B cell (primary cell): ENCODE data around the gene USP1. TPM values are rescaled to one million over a fixed set of nuclear protein-coding genes. Genes with fewer than 3 reads are reported as not detected.

ENCODE experiments used
- ATAC-seq: fragments of 200-7000 bp; cut with Tn5 transposase; one replicate; pipeline ENCODE4 v1.10.0; 2021; ENCODE audit warnings: low read depth, mild to moderate bottlenecking, moderate number of reproducible peaks, moderate library complexity
- CTCF ChIA-PET: fragments of 350-600 bp; sonication (Branson Sonifier 250); formaldehyde crosslinking; loops from one replicate; lab custom pipeline; 2021; ENCODE audit warnings: antibody characterized with exemption, inconsistent platforms; lab: Charles Lee
- POLR2A ChIA-PET: fragments of 350-600 bp; sonication (Branson Sonifier 250); formaldehyde crosslinking; loops from one replicate; lab custom pipeline; 2021; ENCODE audit warnings: antibody characterized with exemption; lab: Charles Lee
- DNase-seq: peaks from one replicate; pipeline ENCODE4 v3.0.0; 2013
- H2AFZ ChIP-seq: 2 replicates; pipeline ENCODE4 v1.6.1; 2012; ENCODE audit warnings: mild to moderate bottlenecking, low read depth, low read length; ENCODE audit not compliant: insufficient read depth, poor library complexity, severe bottlenecking
- H3K27ac ChIP-seq, 2 donors: 1 replicate in 1 of 2; 2 replicates in 1 of 2; pipeline ENCODE4 v1.5.1; 2012 to 2013; ENCODE audit warnings: low read length in 2 of 2, mild to moderate bottlenecking in 2 of 2, moderate library complexity in 1 of 2
- H3K27me3 ChIP-seq, 4 experiments: fragments of 200-600 bp in 1 of 4; sonication (generic) in 1 of 4; replicated peaks in 1 of 4; 1 replicate in 2 of 4; 2 replicates in 2 of 4; pipeline versions ENCODE4 v1.6.1 to v1.7.0; 2013 to 2016; ENCODE audit warnings: low read length in 3 of 4, mild to moderate bottlenecking in 2 of 4, mixed read lengths in 1 of 4, moderate library complexity in 1 of 4; ENCODE audit not compliant: insufficient read depth in 4 of 4, control insufficient read depth in 3 of 4; ENCODE audit errors: control extremely low read depth in 1 of 4
- H3K36me3 ChIP-seq, 2 experiments: replicated peaks in 1 of 2; 1 replicate in 1 of 2; 2 replicates in 1 of 2; pipeline versions ENCODE4 v1.6.1 to v1.7.1; 2013; ENCODE audit warnings: low read length in 1 of 2; ENCODE audit not compliant: insufficient read depth in 2 of 2, control insufficient read depth in 1 of 2; ENCODE audit errors: control extremely low read depth in 1 of 2, extremely low read depth in 1 of 2
- H3K4me1 ChIP-seq, 2 donors: fragments of 200-600 bp in 1 of 2; sonication (generic) in 1 of 2; 1 replicate in 1 of 2; 2 replicates in 1 of 2; pipeline versions ENCODE4 v1.5.1 to v1.6.1; 2013 to 2017; ENCODE audit warnings: low read length in 2 of 2; ENCODE audit not compliant: control insufficient read depth in 2 of 2, insufficient read depth in 2 of 2
- H3K4me2 ChIP-seq: replicated peaks from 2 replicates; pipeline ENCODE3; 2012; ENCODE audit warnings: mild to moderate bottlenecking, low read depth, low read length; ENCODE audit not compliant: poor library complexity, severe bottlenecking
- H3K4me3 ChIP-seq, 5 experiments: fragments of 200-600 bp in 1 of 5; sonication (generic) in 1 of 5; 1 replicate in 3 of 5; 2 replicates in 2 of 5; pipeline versions ENCODE4 v1.5.1 to v1.7.0; 2011 to 2016; ENCODE audit warnings: low read length in 4 of 5, mild to moderate bottlenecking in 4 of 5, low read depth in 2 of 5, control low read depth in 1 of 5, moderate library complexity in 1 of 5; ENCODE audit not compliant: insufficient read depth in 1 of 5; ENCODE audit errors: control extremely low read depth in 1 of 5, extremely low read depth in 1 of 5
- H3K79me2 ChIP-seq: fragments of 200-600 bp; sonication (generic); one replicate; pipeline ENCODE4 v1.6.0; 2016; ENCODE audit warnings: low read length; ENCODE audit not compliant: control insufficient read depth, insufficient read depth
- H3K9ac ChIP-seq: fragments of 200-600 bp; sonication (generic); 2 replicates; pipeline ENCODE4 v1.6.1; 2017; ENCODE audit warnings: mild to moderate bottlenecking, low read length, moderate library complexity
- H3K9me3 ChIP-seq, 3 donors: one replicate each; pipeline versions ENCODE4 v1.6.1 to v1.7.1; 2013; ENCODE audit warnings: low read length in 2 of 3; ENCODE audit not compliant: control insufficient read depth in 2 of 3, insufficient read depth in 1 of 3; ENCODE audit errors: control extremely low read depth in 1 of 3
- H4K20me1 ChIP-seq: 2 replicates; pipeline ENCODE4 v1.6.0; 2012; ENCODE audit warnings: mild to moderate bottlenecking, low read length; ENCODE audit not compliant: insufficient read depth, control insufficient read depth, poor library complexity, severe bottlenecking
- H3K27ac Mint-ChIP-seq: one replicate; pipeline ENCODE4 v1.8.0; 2021; ENCODE audit warnings: mixed read lengths
- H3K27me3 Mint-ChIP-seq: one replicate; pipeline ENCODE4 v1.8.0; 2021; ENCODE audit warnings: mixed read lengths
- H3K4me1 Mint-ChIP-seq: one replicate; pipeline ENCODE4 v1.8.0; 2021; ENCODE audit warnings: mixed read lengths
- H3K4me3 Mint-ChIP-seq: one replicate; pipeline ENCODE4 v1.8.0; 2021; ENCODE audit warnings: mixed read lengths
- H3K9me3 Mint-ChIP-seq: one replicate; pipeline ENCODE4 v1.8.0; 2022; ENCODE audit warnings: mixed read lengths; ENCODE audit not compliant: insufficient read depth
- EZH2 ChIP-seq: IDR thresholded peaks from 2 replicates; pipeline ENCODE4 v1.6.1; 2012; ENCODE audit warnings: borderline replicate concordance, low read depth, mild to moderate bottlenecking, moderate library complexity, low read length; ENCODE audit not compliant: insufficient read depth, poor library complexity, severe bottlenecking
- WGBS: methylation state at CpG from one replicate; pipeline ENCODE4 v1.1.5; 2013; ENCODE audit warnings: missing lambda C conversion rate; ENCODE audit not compliant: insufficient coverage; 5-methylcytosine and 5-hydroxymethylcytosine counted together
- intact Hi-C: fragments of 100-400 bp; cut with micrococcal nuclease; formaldehyde crosslinking; loops from one replicate; pipeline ENCODE4 v1.10.0; 2022
- polyA plus RNA-seq: library from polyadenylated mRNA; depleted of rRNA; stranded (reverse); fragments of >200 nt; gene quantifications from 2 replicates; pipeline ENCODE4 v1.2.3, GENCODE V29; 2012
- total RNA-seq, 2 donors: library from RNA; stranded (reverse); fragments of 120-200 nt in 1 of 2; gene quantifications; 1 replicate in 1 of 2; 2 replicates in 1 of 2; pipeline versions ENCODE4 v1.2.3 to v1.2.4, GENCODE V29; 2013 to 2022
- TF ChIP-seq, protein P1 (sequence below): fragments of 200-600 bp; IDR thresholded peaks from one replicate; pipeline ENCODE4 v1.8.0; 2022; ENCODE audit warnings: antibody characterized with exemption, mild to moderate bottlenecking

The USP1 gene
- total and polyA plus RNA-seq, 2 donors (not counting 1 experiment from before 2014, with no cell fraction given): 6.1 to 32.7 TPM

DNA sequence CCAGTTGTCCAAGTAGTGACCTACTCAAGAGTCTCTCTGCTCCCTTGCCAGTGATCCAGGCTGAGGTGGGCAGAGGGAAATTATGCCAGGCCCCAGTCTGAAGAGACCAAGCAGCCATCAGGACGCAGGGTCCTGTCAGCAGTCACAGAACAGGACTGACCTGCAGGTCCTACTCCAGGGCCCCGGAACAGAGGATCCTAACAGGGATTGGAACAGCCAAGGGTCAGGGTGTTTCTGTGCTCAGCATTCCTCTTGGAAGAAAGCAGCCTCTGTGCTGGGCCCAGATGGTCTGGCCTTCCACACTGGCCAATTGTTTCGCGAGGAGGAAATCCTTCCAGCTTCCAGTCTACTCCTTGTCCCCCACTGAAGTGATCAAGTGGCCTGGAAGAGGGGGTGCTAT, 41.6 kb upstream of the USP1 start:
- ATAC-seq (no peak), DNase-seq (no peak)
- Histone ChIP-seq H3K36me3 (no peaks in the 10 kb centered on the region), H3K4me2 (no peak overlapping the region), H3K27ac (no peak overlapping the region), H3K9me3 (no peaks in the 10 kb centered on the region), H3K27me3 (no peaks in the 10 kb centered on the region), H4K20me1 (no peaks in the 10 kb centered on the region), H3K4me3 (no peak overlapping the region), H2AFZ (no peak overlapping the region), H3K9ac (no peak overlapping the region), H3K79me2 (no peaks in the 10 kb centered on the region), H3K4me1 (no peaks in the 10 kb centered on the region)
- CTCF ChIA-PET: no interaction called here
- no peaks in the 10 kb centered on the region for H3K9me3 Mint-ChIP-seq
- no peaks in the 10 kb centered on the region for H3K4me1 Mint-ChIP-seq
- POLR2A ChIA-PET: no interaction called here
- no peak overlapping the region for H3K4me3 Mint-ChIP-seq
- H3K27ac Mint-ChIP-seq: no peak overlapping the region
- H3K27me3 Mint-ChIP-seq: no peaks in the 10 kb centered on the region
- TF ChIP-seq, protein P1, sequence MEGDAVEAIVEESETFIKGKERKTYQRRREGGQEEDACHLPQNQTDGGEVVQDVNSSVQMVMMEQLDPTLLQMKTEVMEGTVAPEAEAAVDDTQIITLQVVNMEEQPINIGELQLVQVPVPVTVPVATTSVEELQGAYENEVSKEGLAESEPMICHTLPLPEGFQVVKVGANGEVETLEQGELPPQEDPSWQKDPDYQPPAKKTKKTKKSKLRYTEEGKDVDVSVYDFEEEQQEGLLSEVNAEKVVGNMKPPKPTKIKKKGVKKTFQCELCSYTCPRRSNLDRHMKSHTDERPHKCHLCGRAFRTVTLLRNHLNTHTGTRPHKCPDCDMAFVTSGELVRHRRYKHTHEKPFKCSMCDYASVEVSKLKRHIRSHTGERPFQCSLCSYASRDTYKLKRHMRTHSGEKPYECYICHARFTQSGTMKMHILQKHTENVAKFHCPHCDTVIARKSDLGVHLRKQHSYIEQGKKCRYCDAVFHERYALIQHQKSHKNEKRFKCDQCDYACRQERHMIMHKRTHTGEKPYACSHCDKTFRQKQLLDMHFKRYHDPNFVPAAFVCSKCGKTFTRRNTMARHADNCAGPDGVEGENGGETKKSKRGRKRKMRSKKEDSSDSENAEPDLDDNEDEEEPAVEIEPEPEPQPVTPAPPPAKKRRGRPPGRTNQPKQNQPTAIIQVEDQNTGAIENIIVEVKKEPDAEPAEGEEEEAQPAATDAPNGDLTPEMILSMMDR: no peak
- TF ChIP-seq EZH2: no peak
- WGBS: 94% methylated on average over 2 of the region's 4 CpGs
- intact Hi-C loops: no loop called here

DNA sequence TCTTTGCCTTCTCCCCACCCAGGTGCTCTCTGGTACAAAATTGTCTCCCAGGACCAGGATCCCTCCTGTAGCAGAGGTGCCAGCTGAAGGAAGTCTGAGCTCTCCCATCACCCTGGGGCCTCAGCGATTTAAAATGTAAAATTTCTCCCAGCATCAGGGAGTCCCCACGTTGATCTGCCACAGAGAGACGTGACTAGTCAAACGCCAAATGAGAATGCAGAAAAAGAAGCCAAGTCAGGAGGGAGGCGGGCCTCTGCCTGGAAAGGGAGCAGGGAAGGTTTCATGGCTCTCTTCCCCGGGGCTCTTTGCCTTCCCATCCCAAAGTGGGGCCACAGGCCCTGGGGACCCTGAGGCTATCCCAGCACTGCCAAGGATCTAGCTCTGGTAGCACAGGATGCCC, 40.0 kb upstream of the USP1 start:
- Mint-ChIP-seq H3K4me1 (no peaks in the 10 kb centered on the region), H3K9me3 (no peaks in the 10 kb centered on the region), H3K27me3 (no peaks in the 10 kb centered on the region), H3K27ac (no peak overlapping the region), H3K4me3 (no peak overlapping the region)
- POLR2A ChIA-PET: no interaction called here
- Histone ChIP-seq H3K36me3 (no peaks in the 10 kb centered on the region), H3K9ac (no peak overlapping the region), H3K9me3 (no peaks in the 10 kb centered on the region), H3K27ac (no peak overlapping the region), H3K4me2 (no peak overlapping the region), H3K4me1 (no peaks in the 10 kb centered on the region), H4K20me1 (no peaks in the 10 kb centered on the region), H3K4me3 (no peak overlapping the region), H2AFZ (no peak overlapping the region), H3K27me3 (no peaks in the 10 kb centered on the region), H3K79me2 (no peaks in the 10 kb centered on the region)
- intact Hi-C loops: no loop called here
- WGBS: 89% methylated on average over 6 of the region's 6 CpGs
- CTCF ChIA-PET: no interaction called here
- no peak for ATAC-seq
- DNase-seq: no peak
- TF ChIP-seq, protein P1: no peak
- TF ChIP-seq EZH2: no peak
